Retina (tissue), 1 donor: ENCODE measurements around the gene PREB.
"Not testable (repeated sequence)": the region's sequence is repeated elsewhere in the genome, so short reads cannot be mapped to it uniquely, and the experiment has no call there.

Experiments
- DNase-seq: peaks from one replicate; pipeline ENCODE4 v3.0.0-alpha.2; 2016

The PREB gene

DNA sequence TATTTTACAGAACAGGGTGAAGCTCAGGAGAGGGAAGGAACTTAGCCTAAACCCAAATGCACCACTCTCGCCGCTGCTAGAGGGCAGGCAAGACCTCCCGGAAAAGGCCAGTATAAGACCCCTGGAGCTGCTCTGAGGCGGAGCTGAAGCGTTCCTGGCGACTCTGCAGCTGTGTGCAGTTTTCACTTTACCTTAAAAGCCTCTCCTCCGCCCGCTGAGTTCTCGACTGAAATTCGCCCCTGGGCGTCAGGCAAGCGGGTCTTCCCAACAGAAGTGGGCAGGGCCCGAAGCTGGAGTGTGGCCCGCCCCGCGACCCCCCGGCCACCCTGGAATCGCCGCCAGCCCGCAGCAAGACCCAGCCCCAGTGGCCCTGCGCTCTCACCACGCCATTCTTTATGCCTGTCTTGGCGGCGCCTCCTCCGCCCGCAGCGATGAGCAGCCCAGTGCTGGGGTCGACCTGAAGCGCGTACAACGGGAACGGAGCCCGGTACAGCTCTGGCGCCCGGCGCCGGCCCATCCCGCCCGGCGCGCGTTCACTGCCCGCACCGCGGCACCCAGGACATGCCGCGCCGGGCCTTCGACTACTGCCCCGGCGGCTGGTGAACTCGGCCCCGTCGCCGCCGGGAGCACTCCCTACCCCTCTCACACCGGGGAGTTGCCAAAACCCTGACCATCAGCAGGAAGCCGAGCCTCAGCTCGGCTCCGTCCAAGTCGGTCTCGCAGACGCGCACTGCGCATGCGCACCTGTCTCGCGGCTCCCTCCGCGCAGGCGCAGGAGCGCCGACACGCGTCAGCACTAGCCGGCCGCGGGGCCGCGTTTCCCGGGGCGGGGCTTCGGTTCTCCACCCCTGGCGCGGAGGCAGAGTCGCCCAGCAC is at the start of gene PREB:
Gene PREB (minus strand): TSS at position 732 of the 876 bp plus-strand sequence. CDS start 215 bp downstream, at position 517.
- peak; percentile 95 for DNase-seq

DNA sequence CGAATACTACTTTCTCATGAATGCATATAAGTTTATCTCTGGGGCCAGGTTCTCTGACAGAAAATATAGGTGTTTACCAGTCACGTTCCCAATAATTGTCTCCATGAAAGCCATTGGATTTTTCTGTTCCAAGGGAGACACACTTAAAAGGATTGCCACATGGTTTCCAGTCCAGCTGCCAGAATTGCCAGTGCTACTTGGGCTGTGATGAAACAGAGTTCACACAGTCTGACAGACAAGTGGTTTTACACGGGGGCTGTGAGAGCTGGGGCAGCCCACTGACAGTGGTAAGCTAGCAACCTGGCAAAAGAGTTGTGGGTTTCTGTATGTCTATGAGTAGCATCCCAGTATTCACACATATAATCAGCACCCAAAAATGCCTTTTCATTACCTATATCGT is 49.7 kb upstream of the PREB start:
- DNase-seq = no peak

DNA sequence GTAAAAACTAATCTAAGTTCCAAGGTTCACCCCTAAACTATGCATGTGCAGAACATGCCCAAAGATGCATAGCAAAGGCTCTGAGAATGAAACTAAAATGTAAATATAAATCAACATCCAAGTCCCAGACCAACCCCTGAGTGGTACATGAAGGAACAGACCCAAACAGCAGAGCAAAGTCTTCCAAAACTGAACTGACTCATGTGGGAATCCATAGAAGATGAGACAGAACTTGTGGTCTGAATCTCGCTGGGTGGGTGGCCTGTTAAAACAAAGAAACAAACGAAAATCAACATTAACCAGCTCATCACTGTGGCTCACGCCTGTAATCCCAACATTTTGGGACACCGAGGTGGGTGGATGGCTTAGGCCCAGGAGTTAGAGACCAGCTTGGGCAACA is 47.9 kb upstream of the PREB start:
- no peak for DNase-seq

DNA sequence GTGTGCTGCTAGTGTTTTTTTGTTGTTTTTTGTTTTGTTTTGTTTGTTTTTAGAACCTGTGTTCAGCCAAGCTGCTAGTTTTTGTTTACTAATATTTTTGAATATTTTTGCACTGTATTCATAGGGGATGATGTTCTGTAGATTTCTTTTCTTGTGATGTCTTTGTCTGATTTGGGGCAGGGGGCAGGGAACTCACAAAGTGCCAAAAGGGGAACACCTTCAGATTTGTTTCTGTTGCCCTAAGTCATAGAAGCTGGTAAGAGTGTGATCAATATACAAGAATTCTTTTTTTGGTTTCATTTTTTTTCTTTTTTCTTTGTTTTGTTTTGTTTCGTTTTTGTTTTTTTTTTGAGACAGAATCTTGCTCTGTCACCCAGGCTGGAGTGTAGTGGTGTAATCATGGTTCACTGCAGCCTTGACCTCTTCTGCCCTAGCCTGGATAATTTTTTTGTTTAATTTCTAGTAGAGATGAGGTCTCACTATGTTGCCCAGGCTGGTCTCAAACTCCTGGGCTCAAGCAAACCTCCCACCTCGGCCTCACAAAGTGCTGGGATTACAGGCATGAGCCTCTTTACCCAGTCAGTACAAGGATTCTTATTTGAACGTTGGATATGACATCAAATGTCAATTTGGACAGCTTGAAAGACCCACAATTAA is 45.0 kb upstream of the PREB start:
- no peak for DNase-seq

- no peak for DNase-seq
Observed at GRCh38 chr2:27178469-27178868, 44.0 kb upstream of the PREB start.

GRCh38 chr2:27177441-27178351 is 43.3 kb upstream of the PREB start:
- DNase-seq = no peak

- DNase-seq = not testable (repeated sequence)
Observed at GRCh38 chr2:27175781-27176180, 41.3 kb upstream of the PREB start.

- no peak for DNase-seq
Observed at GRCh38 chr2:27175330-27175729, 40.9 kb upstream of the PREB start.

GRCh38 chr2:27174638-27175037 is 40.2 kb upstream of the PREB start:
- DNase-seq = no peak

- no peak for DNase-seq
Observed at GRCh38 chr2:27171351-27171848, 37.0 kb upstream of the PREB start.

- DNase-seq = no peak
Observed at GRCh38 chr2:27170581-27171337, 36.3 kb upstream of the PREB start.

- no peak for DNase-seq
Observed at GRCh38 chr2:27164960-27165763, 30.7 kb upstream of the PREB start.

- DNase-seq = no peak
Observed at GRCh38 chr2:27162151-27163121, 28.0 kb upstream of the PREB start.

- DNase-seq = no peak
Observed at GRCh38 chr2:27160191-27160590, 25.8 kb upstream of the PREB start.

GRCh38 chr2:27159271-27159670 is 24.8 kb upstream of the PREB start:
- DNase-seq = no peak

DNA sequence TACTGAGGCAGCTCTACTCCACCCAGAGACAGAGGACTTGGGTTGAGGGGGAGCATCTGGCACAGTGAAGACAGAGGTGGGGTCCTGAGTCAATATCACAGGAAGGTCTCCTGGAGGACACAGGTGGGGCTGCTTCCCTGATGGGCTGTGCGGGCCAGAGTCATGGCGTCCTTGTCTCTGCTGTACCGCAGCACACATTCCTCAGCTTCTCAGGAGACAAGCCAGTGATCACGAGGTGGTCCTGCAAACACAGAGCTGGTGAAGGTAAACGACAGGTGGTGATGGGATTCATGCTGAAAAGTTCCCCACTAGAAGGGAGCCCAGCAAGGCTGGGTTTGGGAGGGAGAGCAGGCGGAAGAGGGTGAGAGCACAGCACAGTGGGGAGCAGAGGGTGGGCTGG is 24.0 kb upstream of the PREB start:
- no peak for DNase-seq

- DNase-seq = no peak
Observed at GRCh38 chr2:27155069-27155520, 20.7 kb upstream of the PREB start.

GRCh38 chr2:27154488-27154887 is 20.1 kb upstream of the PREB start:
- no peak for DNase-seq

DNA sequence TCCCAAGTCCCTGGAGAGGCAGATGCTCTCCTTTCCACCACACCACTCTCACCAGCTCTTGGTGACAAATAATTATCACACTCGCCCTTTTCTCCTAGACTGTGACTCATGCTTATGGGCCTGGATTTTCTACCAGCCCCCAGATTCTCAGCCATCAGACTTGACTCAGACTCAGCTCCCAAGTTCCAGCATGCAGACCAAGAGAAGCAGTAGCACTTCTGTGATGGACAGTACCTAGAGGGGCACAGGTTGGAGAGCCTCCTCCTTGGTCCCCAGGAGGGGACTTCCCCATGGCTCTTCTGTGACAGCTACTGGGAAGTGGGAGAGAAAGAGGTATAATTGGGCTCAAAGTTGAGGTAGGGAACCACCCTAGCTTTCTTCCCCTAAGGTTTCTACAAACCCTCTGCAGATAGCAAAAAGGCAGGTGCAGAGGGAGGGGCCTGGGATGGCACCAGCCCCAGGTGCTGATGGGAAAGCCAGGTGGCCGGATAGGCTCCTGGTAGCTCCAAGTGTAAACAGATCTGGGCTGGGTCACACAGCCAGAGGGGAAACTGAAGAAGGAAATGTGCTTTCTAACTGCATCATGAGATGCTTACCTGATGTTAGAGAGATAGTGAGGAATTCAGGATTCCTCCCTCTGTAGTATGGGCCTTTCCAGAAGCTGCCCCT is 18.5 kb upstream of the PREB start:
- DNase-seq = no peak
